ENCODE measurements around the gene ACTG1.

Gene ACTG1

DNA sequence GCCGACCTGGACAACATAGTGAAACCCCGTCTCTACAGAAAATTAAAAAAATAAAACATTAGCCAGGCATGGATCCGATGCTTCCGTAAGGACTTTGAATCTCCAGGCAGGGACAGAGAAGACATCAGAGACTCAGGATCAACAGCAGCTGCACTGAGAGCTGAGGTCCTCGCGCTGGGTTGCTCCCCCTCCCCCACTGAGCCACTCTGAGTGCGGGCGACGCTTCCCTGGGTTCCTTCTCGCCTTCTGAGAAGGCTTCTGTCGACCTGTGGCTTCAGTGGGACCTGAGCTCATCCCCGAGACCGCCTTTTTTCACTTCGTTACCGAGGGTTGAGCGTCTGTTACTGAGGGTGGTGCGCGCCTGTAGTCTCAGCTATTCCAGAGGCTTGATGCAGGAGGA is 20.4 kb downstream of the ACTG1 start:
- DNase-seq: no peak

DNA sequence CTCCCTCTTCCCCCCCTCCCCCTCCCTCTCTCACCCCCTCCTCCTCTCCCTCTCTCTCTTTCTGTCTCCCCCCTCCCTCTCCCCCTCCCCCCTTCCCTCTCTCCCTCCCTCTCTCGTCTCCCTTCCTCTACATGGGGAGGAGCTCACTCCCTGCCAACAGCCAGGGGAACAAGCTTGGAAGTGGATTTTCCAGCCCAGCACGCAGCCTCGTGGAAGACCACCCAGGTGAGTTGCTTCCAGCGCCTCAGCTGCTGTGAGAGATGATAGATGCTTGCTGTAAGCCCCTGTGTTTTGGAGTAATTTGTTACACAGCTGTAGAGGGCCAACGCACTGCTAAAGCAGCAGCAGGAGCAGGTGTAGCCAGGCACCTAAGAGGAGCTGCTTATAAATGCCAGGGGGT is 20.8 kb downstream of the ACTG1 start:
- DNase-seq: no peak

- DNase-seq: no peak
These were observed 21.4 kb downstream of the ACTG1 start for GRCh38 chr17:81491181-81491581.

- no peak for DNase-seq
These were observed 22.3 kb downstream of the ACTG1 start for GRCh38 chr17:81489998-81490992.

GRCh38 chr17:81489012-81489997 is 23.3 kb downstream of the ACTG1 start:
- peak; percentile 26 for DNase-seq

DNA sequence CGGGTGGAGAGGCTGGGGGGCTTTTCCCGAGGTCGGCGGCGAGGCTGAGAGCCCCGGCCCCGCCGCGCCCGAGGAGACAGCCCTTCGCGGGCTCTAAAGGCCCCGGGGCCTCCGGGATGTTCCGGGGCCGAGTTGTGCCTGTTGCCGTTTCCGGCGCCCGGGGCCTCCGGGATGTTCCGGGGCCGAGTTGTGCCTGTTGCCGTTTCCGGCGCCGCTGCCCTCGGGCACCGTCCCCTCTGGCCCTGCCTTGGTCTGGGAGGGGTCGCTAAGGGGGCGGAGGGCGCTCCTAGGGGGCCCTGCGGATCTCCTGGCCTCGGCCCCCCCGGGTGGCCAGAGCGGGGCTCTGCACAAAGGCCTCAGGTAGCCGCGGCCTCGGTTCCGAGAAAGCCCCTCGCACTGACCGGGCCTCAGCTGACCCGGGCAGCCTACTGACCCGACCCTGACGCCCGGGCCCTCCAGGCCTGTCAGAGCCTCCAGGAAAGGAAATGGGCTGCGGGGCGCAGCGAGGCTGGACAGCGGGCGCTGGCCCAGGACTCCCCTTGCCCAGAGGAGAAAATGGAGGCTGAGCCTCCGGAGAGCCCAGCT is 24.2 kb downstream of the ACTG1 start:
- DNase-seq: no peak

DNA sequence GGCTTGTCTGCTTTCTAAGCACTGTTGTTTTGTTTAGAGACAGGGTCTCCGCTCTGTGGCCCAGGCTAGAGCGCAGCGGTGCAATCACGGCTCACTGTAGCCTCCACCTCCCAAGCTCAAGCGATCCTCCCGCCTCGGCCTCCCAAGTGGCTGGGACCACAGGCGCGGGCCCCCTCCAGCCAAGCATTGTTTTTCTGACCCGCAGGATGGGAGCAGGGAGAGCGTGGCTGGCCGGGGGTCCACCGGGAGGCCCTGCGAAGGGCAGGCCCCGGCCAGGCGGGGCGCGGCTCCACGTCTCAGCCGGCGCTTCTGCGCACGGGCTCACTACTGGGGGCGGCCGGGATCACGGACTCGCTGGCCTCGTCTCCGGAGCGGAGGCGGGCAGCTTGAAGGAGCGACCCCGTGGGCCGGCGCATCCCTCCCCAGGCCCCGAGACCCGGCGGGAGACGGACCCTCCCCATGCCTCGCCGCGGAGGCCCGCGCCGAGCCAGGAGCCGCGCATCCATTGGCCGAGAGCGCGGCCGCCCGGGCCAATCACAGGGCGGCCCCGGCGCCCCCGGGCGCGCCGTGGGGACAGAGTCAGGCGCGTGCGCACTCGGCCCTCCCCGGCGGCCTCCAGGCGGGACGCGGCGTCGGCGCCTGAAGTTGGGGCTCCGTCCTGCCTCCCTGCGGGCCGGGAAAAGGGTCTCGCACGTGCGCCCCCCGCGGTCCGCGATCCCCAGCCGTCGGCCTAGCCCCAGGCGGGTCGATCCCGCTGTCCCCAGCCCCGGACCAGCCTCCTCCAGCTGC is 24.9 kb downstream of the ACTG1 start:
- peak; percentile 72 for DNase-seq

GRCh38 chr17:81487089-81487486 is 25.5 kb downstream of the ACTG1 start:
- no peak for DNase-seq

DNA sequence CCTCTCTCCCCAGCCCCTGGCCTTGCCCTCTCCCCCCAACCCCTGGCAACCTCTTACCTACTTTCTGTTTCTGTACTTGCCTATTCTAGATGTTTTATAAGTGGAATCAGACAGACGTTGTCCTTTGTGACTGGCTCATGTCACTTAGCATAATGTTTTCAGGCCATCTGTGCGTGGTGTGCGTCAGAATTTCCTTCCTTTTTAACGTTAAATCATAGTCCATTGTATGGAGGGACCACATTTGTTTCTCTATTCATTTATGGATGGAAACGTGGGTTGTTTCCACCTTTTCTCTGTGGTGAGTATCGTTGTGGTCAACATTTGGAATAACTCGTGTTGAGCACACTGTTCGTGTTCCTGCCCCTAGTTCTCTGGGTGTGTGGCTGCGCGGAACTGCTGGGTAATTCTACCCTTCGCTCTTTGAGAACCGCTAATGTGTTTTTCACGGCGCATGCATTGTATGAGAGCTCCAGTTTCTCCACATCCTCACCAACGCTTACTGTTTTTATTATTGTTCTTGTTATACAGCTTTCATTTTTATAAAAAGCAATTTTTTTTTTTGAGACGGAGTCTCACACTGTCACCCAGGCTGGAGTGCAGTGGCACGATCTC is 26.3 kb downstream of the ACTG1 start:
- no peak for DNase-seq

- peak; percentile 66 for DNase-seq
These were observed 28.2 kb downstream of the ACTG1 start for GRCh38 chr17:81484195-81484979.

- DNase-seq: no peak
These were observed 28.8 kb downstream of the ACTG1 start for GRCh38 chr17:81483862-81484194.

- DNase-seq: no peak
These were observed 29.3 kb downstream of the ACTG1 start for GRCh38 chr17:81483085-81483861.

DNA sequence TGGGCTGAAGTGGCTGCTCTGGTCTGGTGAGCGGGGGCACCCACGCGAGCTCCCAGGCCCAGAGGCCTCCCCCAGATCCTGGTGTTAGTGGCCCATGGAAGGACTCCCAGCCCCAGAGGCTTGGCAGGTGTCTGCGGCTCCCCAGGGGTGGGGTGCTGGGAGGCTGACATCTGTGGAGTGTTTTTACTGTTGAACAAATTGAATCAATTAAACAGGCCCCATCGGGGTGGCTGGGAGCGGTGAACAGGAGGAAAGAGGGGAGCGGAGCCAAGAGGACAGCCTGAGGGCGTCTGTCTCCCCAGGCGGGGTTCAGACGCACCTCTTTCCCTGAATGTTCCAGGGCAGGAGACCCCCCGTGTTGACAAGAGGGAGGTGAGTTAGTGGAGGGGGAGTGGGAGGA is 29.9 kb downstream of the ACTG1 start:
- peak; percentile 32 for DNase-seq

GRCh38 chr17:81481815-81482505 is 30.6 kb downstream of the ACTG1 start:
- no peak for DNase-seq

- DNase-seq: peak; percentile 87
These were observed 31.4 kb downstream of the ACTG1 start for GRCh38 chr17:81481073-81481799.

DNA sequence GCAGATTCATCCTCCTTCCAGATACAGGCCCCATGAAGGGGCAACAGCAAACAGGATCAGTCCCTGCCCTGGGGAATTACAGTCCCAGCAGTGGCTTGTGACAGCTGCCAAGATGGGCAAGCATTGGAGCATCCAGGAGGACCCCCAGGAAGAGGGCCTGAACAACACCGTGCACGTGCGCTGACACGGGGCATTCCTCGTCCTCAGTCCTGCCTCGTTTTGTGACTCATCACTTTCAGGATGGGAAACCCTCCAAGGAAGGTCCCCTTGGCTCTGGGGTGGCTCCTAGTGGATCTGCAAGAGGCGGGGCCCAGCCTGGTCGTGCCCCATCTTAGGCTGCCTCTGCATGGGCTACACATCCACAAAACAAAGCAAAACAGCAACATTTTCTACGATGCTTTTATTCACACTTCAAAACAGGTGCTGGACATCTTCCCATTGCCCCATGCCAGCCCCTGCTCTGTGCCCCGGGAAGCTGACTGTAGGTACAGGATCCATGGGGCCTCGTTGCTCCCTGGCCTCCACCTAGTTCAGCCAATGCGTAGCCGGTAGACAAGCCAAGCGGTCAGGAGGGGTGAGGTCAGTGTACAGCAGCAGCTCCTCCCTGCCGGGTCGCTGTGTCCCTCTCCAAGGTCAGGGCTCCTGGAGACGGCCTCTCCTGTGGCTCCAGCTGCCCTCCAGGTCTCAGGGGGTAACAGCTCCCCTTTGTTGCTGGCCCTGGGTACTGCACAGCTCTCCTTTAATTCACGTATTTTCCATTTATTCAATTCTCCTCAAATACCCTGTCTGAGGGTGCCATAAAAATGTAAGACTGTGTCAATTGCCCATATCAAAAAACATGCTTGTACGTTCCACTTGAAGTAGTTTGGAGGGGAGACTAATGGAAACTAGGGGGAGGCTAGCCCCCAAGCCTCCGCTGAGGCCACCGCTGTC is 32.2 kb downstream of the ACTG1 start:
- peak; percentile 54 for DNase-seq

- DNase-seq: no peak
These were observed 33.2 kb downstream of the ACTG1 start for GRCh38 chr17:81479175-81480071.
